Body of pancreas (tissue), 4 donors: Measurements from ENCODE around the gene ECHS1. TPM values are rescaled to one million over a fixed set of nuclear protein-coding genes. Genes with fewer than 3 reads are reported as not detected.

Source experiments
- ATAC-seq: fragments of 150-250 bp; one replicate; pipeline ENCODE4 v1.9.1; 2016
- DNase-seq, 4 donors: peaks; one replicate each; pipeline ENCODE4 v3.0.0-alpha.2; 2019
- H3K27ac ChIP-seq, 4 donors: fragments of 200-600 bp; sonication (generic); 1 replicate in 3 of 4; 2 replicates in 1 of 4; pipeline versions ENCODE4 v1.5.1 to v1.6.1; 2016 to 2019; ENCODE audit warnings: mild to moderate bottlenecking in 1 of 4, mixed read lengths in 1 of 4, moderate library complexity in 1 of 4
- H3K27me3 ChIP-seq, 2 donors: fragments of 200-600 bp; sonication (generic); one replicate each; pipeline ENCODE4 v1.6.0; 2016; ENCODE audit warnings: mild to moderate bottlenecking in 1 of 2
- H3K36me3 ChIP-seq, 2 donors: fragments of 200-600 bp; sonication (generic); replicated peaks in 1 of 2; 2 replicates each; pipeline ENCODE4 v1.5.1; 2016; ENCODE audit warnings: low read depth in 2 of 2; ENCODE audit not compliant: insufficient read depth in 1 of 2
- H3K4me1 ChIP-seq: fragments of 200-600 bp; sonication (generic); one replicate; pipeline ENCODE4 v1.6.0; 2016
- H3K4me3 ChIP-seq, 2 donors: fragments of 200-600 bp; sonication (generic); 1 replicate in 1 of 2; 2 replicates in 1 of 2; pipeline ENCODE4 v1.5.1; 2016 to 2019
- H3K9me3 ChIP-seq, 3 donors: fragments of 200-600 bp; sonication (generic); 1 replicate in 2 of 3; 2 replicates in 1 of 3; pipeline ENCODE4 v1.5.1; 2016
- POLR2A ChIP-seq, 3 donors: fragments of 450-650 bp; IDR thresholded peaks; one replicate each; pipeline ENCODE4 v1.6.1; 2016; ENCODE audit warnings: antibody characterized with exemption in 3 of 3, mild to moderate bottlenecking in 2 of 3
- WGBS, 2 donors: methylation state at CpG; one replicate each; pipeline ENCODE4 v1.1.5; 2017; 5-methylcytosine and 5-hydroxymethylcytosine counted together
- intact Hi-C: fragments of 100-400 bp; cut with DNase I; formaldehyde crosslinking; loops from one replicate; pipeline ENCODE4 v1.15.1; 2023
- total RNA-seq, 2 donors: library from RNA; depleted of rRNA; stranded (reverse); fragments of >200 nt; gene quantifications; one replicate each; pipeline ENCODE4 v1.1.0, GENCODE V29; 2016
- TF ChIP-seq, protein P1 (sequence below), 7 experiments: fragments of 450-650 bp in 4 of 7; fragments of 200-600 bp in 3 of 7; sonication (generic) in 3 of 7; IDR thresholded peaks; one replicate each; pipeline ENCODE4 v1.5.1; 2016 to 2019; ENCODE audit warnings: antibody characterized with exemption in 7 of 7

The ECHS1 gene
- total RNA-seq, result 10 to 100 TPM; 44.4 to 71.9 TPM

DNA sequence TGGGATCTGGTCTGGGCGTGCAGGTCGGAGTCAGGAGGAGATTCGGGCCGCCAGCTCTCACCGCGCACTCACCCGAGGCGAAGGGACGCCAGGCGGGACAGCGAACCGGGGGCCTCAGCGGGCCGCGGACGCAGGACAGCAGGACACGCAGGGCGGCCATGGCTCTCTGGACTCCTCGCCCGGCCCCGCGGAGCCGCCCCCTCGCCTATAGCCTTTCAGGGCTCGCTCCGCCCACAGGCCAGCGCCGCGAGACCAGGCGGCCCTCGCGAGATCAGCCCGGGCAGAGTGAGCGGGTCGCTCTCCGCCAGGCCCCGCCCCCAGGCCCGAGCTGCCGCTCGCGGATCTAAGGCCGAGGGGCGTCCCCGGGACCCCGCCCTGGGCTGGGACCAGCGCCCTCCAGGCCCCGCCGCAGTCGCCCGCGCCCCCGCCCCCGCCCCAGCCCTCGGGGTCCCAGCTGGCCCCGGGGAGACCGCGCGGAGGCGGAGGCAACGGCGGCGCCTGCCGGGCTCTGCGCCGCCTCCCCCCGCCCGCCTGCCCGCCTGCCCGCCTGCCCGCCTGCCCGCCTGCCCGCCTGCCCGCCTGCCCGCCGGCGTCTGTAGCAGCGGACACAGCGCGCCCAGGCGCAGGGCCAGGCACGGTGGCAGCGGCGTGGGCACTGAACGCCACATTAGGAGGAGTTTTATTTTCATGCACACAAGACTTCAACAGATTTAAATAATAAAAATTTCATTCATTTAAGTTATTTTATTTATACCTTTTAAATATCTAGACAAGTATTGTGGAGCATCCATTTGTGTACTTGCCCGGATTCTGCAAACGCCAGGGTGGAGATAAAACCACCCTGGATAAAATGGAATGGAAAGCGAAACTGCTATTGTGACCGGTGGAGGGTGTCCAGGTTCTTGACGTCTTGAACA, at the start of gene ECHS1:
Gene ECHS1, minus strand, starts transcription at position 181 of the 917 bp plus-strand sequence. Its CDS starts 21 bp downstream, at position 160.
- Histone ChIP-seq H3K4me1 (peaks cover 30% of the 10 kb centered on the region), H3K27ac (peak within 1 kb of the TSS; percentile 81 to 93 (median 86)), H3K9me3 (no peaks in the 10 kb centered on the region), H3K4me3 (peak within 1 kb of the TSS; percentile 88 to 90), H3K27me3 (no peaks in the 10 kb centered on the region), H3K36me3 (peaks cover 3 to 5% of the 10 kb centered on the region in 2 donors)
- DNase-seq (peak; percentile 96 to 98 (median 96)), ATAC-seq (peak; percentile 97)
- TF ChIP-seq, protein P1, sequence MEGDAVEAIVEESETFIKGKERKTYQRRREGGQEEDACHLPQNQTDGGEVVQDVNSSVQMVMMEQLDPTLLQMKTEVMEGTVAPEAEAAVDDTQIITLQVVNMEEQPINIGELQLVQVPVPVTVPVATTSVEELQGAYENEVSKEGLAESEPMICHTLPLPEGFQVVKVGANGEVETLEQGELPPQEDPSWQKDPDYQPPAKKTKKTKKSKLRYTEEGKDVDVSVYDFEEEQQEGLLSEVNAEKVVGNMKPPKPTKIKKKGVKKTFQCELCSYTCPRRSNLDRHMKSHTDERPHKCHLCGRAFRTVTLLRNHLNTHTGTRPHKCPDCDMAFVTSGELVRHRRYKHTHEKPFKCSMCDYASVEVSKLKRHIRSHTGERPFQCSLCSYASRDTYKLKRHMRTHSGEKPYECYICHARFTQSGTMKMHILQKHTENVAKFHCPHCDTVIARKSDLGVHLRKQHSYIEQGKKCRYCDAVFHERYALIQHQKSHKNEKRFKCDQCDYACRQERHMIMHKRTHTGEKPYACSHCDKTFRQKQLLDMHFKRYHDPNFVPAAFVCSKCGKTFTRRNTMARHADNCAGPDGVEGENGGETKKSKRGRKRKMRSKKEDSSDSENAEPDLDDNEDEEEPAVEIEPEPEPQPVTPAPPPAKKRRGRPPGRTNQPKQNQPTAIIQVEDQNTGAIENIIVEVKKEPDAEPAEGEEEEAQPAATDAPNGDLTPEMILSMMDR (IDR thresholded peaks at IDR 0.05), result peak in 1 of 7 experiments; percentile 2
- peak; percentile 47 to 77 (median 75) for TF ChIP-seq POLR2A (IDR thresholded peaks at IDR 0.05)
- intact Hi-C loops, result no loop called here
- 0% methylated on average over 22 to 70 of the region's 89 CpGs for WGBS, 2 donors

DNA sequence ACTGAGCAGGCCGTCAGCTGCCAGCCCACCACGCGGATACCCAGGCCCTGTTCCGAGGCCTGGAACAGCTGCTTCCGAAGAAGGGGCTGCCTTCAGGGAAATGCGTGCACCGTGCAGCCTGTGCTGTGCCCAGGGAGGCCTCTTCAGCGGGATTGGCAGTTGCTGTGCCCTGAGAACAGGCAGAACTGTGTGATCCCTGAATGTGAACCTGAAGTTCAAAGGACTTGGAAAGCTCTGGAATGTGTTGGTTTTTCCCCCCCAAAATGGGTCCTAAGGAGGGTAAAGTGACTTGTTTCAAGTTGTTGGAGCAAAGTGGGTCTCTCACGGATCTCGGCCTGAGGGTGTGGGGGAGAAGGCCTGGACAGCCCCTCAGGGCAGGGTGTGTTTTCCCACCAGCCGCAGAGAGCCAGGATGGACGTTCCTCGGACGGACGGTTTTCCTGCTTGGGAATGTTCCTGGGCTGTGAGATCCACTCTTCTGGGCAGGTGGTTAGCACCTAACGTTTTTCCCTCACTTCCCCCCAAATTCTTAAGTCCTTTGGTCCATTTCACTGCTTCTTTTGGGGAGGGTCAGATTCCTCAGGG, 49.2 kb upstream of the ECHS1 start:
- no peaks in the 10 kb centered on the region for H3K9me3 ChIP-seq
- H3K4me3 ChIP-seq, result no peak overlapping the region
- no peak overlapping the region for H3K27ac ChIP-seq
- WGBS, 2 donors, result 84 to 90% methylated on average over 9 to 16 of the region's 16 CpGs
- DNase-seq (no peak), ATAC-seq (no peak)
- intact Hi-C loops, result no loop called here
- H3K27me3 ChIP-seq, result peaks cover 0 to 3% of the 10 kb centered on the region in 2 donors
- TF ChIP-seq, protein P1 (IDR thresholded peaks at IDR 0.05), result no peak
- no peak for TF ChIP-seq POLR2A (IDR thresholded peaks at IDR 0.05)
- peaks cover 0 to 7% of the 10 kb centered on the region in 2 donors for H3K36me3 ChIP-seq
- H3K4me1 ChIP-seq, result peaks cover 12% of the 10 kb centered on the region

DNA sequence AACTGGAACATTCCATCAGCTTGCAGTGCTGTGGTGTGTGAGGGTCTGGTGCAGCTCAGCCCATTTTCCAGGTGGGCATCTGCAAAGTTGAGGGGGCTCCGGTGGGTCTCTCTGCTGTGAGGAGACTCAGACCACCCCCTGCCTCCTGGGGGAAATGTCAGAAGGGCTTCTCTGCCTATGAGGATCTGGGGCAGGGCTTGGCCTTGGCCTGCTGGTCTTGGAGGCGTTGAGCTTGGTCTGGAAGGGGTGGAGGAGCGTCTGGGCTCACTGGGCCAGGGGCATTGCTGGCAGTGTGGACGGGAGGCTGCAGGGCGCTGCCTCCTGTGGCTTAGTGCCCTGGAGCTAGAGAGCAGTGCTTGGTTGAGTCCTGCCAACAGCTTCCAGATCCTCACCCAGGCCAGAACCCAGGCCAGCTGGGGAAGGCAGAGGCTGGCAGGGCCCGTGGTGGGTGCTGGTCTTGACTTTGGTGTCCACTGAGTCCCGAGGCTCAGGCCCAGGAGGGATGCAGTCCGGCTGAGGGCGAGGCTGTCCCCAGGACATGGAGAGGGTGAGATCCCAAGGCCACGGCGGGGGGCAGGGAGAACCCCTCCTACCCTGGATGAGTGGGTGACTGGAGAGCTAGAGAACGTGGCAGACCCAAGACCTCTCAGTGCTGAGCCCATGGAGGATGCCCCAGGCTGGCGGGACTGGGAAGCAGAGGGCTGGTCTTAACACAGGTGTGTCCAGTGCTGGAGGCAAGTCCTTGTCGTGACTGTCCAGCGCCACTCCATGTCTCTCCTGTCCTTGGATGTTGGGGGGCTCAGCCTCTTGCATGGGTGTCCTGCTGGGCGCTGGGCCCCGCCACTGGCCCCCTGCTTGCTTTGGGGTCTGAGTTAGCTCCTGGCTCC, 48.4 kb upstream of the ECHS1 start:
- H3K27ac ChIP-seq, result no peak overlapping the region
- no peak overlapping the region for H3K4me3 ChIP-seq
- TF ChIP-seq POLR2A (IDR thresholded peaks at IDR 0.05), result no peak
- TF ChIP-seq, protein P1 (IDR thresholded peaks at IDR 0.05), result no peak
- peaks cover 0 to 7% of the 10 kb centered on the region in 2 donors for H3K36me3 ChIP-seq
- intact Hi-C loops, result no loop called here
- H3K4me1 ChIP-seq, result peaks cover 12% of the 10 kb centered on the region
- no peaks in the 10 kb centered on the region for H3K9me3 ChIP-seq
- DNase-seq (no peak), ATAC-seq (no peak)
- WGBS, 2 donors, result 87 to 88% methylated on average over 6 to 15 of the region's 17 CpGs
- H3K27me3 ChIP-seq, result peaks cover 0 to 3% of the 10 kb centered on the region in 2 donors

DNA sequence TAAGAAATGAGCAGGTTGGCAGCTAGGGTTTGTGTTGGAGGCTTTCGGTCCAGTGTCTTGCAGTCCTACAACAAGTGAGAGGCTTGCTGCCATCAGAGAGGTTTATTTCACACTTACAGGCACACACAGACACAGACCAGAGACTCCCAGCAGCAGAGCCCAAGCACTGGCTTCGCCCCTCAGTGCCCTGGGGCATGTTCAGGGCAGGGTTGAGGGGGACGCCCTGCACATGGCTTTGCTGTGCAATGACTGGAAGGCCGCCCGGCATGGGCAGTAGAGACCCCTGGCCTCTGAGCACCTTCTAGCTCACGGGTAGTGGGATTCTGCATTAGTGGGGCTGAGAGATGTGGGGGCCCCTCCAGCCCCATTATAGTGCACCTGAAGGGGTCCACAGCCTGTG, 47.4 kb upstream of the ECHS1 start:
- H3K27me3 ChIP-seq, result peaks cover 0 to 3% of the 10 kb centered on the region in 2 donors
- 83 to 88% methylated on average over 3 to 6 of the region's 6 CpGs for WGBS, 2 donors

More for the DNA sequence above, 47.4 kb upstream of the ECHS1 start:
- TF ChIP-seq, protein P1 (IDR thresholded peaks at IDR 0.05), result no peak
- TF ChIP-seq POLR2A (IDR thresholded peaks at IDR 0.05), result no peak
- no peaks in the 10 kb centered on the region for H3K9me3 ChIP-seq
- peaks cover 12% of the 10 kb centered on the region for H3K4me1 ChIP-seq
- DNase-seq (no peak), ATAC-seq (no peak)
- no peak overlapping the region for H3K4me3 ChIP-seq
- no peak overlapping the region for H3K27ac ChIP-seq
- intact Hi-C loops, result no loop called here
- peaks cover 0 to 7% of the 10 kb centered on the region in 2 donors for H3K36me3 ChIP-seq
